Adrenal gland (tissue), 5 donors: ENCODE measurements around the gene SULF2.

Experiments
- CTCF ChIP-seq, 6 experiments: fragments of 450-650 bp in 4 of 6; fragments of 200-600 bp in 2 of 6; sonication (generic) in 1 of 6; IDR thresholded peaks; 1 replicate in 5 of 6; 2 replicates in 1 of 6; pipeline versions ENCODE4 v1.5.1 to v1.8.0; 2016 to 2021; ENCODE audit warnings: antibody characterized with exemption in 6 of 6, mild to moderate bottlenecking in 2 of 6, moderate library complexity in 1 of 6
- POLR2A ChIP-seq, 2 donors: fragments of 450-650 bp; IDR thresholded peaks; one replicate each; pipeline ENCODE4 v1.6.1; 2017; ENCODE audit warnings: antibody characterized with exemption in 2 of 2, mild to moderate bottlenecking in 2 of 2, moderate library complexity in 1 of 2
- donor health status: DM: no; HTN: no; CAD: no.

GRCh38 chr20:47818016-47818415, 32.7 kb upstream of the SULF2 start:
- no peak for TF ChIP-seq POLR2A (IDR thresholded peaks at IDR 0.05)
- TF ChIP-seq CTCF (IDR thresholded peaks at IDR 0.05) = no peak
